H9 (cell line): ENCODE measurements around the gene DPP10. TPM values are rescaled to one million over a fixed set of nuclear protein-coding genes. Genes with fewer than 3 reads are reported as not detected.

Experiments used
- DNase-seq: peaks from one replicate; pipeline ENCODE4 v3.0.0-alpha.2; 2017
- H2AFZ ChIP-seq: one replicate; pipeline ENCODE4 v1.6.1; 2013; ENCODE audit warnings: mild to moderate bottlenecking, low read length, control low read depth, moderate library complexity
- H2AK5ac ChIP-seq: 2 replicates; pipeline ENCODE4 v1.6.1; 2013; ENCODE audit warnings: low read length, control low read depth, mixed read lengths; ENCODE audit not compliant: insufficient read length
- H2BK120ac ChIP-seq: one replicate; pipeline ENCODE4 v1.6.1; 2013; ENCODE audit warnings: low read depth, mild to moderate bottlenecking, low read length, control low read depth, inconsistent platforms; ENCODE audit not compliant: poor library complexity, severe bottlenecking
- H2BK12ac ChIP-seq: 2 replicates; pipeline ENCODE4 v1.6.1; 2013; ENCODE audit warnings: low read length, control low read depth, mixed read lengths, low read depth; ENCODE audit not compliant: insufficient read length
- H2BK15ac ChIP-seq: 2 replicates; pipeline ENCODE4 v1.6.1; 2013; ENCODE audit warnings: low read depth, low read length, control low read depth
- H2BK20ac ChIP-seq: one replicate; pipeline ENCODE4 v1.6.1; 2013; ENCODE audit warnings: low read depth, mild to moderate bottlenecking, low read length, control low read depth, inconsistent platforms; ENCODE audit not compliant: poor library complexity, severe bottlenecking
- H2BK5ac ChIP-seq: 2 replicates; pipeline ENCODE4 v1.6.1; 2013; ENCODE audit warnings: low read length, control low read depth, mixed read lengths; ENCODE audit not compliant: insufficient read length
- H3K14ac ChIP-seq: 2 replicates; pipeline ENCODE4 v1.6.1; 2013; ENCODE audit warnings: low read length, control low read depth; ENCODE audit not compliant: insufficient read depth
- H3K18ac ChIP-seq: 2 replicates; pipeline ENCODE4 v1.6.1; 2013; ENCODE audit warnings: low read depth, mild to moderate bottlenecking, mixed read lengths, low read length, control low read depth; ENCODE audit not compliant: insufficient read length
- H3K23ac ChIP-seq: 2 replicates; pipeline ENCODE4 v1.6.1; 2013; ENCODE audit warnings: low read length, control low read depth, mixed read lengths, low read depth; ENCODE audit not compliant: insufficient read length
- H3K23me2 ChIP-seq: 2 replicates; pipeline ENCODE4 v1.6.1; 2013; ENCODE audit warnings: low read depth, mild to moderate bottlenecking, mixed read lengths, low read length, control low read depth; ENCODE audit not compliant: insufficient read length, poor library complexity, severe bottlenecking
- H3K27ac ChIP-seq: 2 replicates; pipeline ENCODE4 v1.5.1; 2013; ENCODE audit warnings: low read length, control low read depth, mixed read lengths, low read depth; ENCODE audit not compliant: insufficient read length
- H3K27me3 ChIP-seq: 2 replicates; pipeline ENCODE4 v1.6.1; 2013; ENCODE audit warnings: low read length, control low read depth, inconsistent platforms; ENCODE audit not compliant: insufficient read depth
- H3K4ac ChIP-seq: 2 replicates; pipeline ENCODE4 v1.6.1; 2013; ENCODE audit warnings: low read depth, mild to moderate bottlenecking, control low read depth, inconsistent platforms, low read length, moderate library complexity
- H3K4me1 ChIP-seq: 2 replicates; pipeline ENCODE4 v1.6.1; 2013; ENCODE audit warnings: low read length, control low read depth, inconsistent platforms; ENCODE audit not compliant: insufficient read depth
- H3K4me2 ChIP-seq: 2 replicates; pipeline ENCODE4 v1.6.1; 2013; ENCODE audit warnings: low read length, control low read depth, mixed read lengths; ENCODE audit not compliant: insufficient read length, insufficient read depth
- H3K56ac ChIP-seq: 2 replicates; pipeline ENCODE4 v1.6.1; 2013; ENCODE audit warnings: low read depth, mild to moderate bottlenecking, mixed read lengths, low read length, control low read depth; ENCODE audit not compliant: insufficient read length
- H3K79me1 ChIP-seq: 2 replicates; pipeline ENCODE4 v1.6.1; 2013; ENCODE audit warnings: low read depth, mild to moderate bottlenecking, moderate library complexity, low read length, control low read depth, inconsistent platforms; ENCODE audit not compliant: insufficient read depth, poor library complexity, severe bottlenecking
- H3K79me2 ChIP-seq: 2 replicates; pipeline ENCODE4 v1.6.1; 2013; ENCODE audit warnings: low read length, control low read depth, inconsistent platforms; ENCODE audit not compliant: insufficient read depth
- H3K9ac ChIP-seq: 2 replicates; pipeline ENCODE4 v1.6.1; 2013; ENCODE audit warnings: low read length, control low read depth, mixed read lengths; ENCODE audit not compliant: insufficient read length; ENCODE audit errors: extremely low read depth
- H3K9me3 ChIP-seq: one replicate; pipeline ENCODE4 v1.6.1; 2013; ENCODE audit warnings: low read depth, low read length, inconsistent platforms; ENCODE audit not compliant: control insufficient read depth
- H3T11ph ChIP-seq: one replicate; pipeline ENCODE4 v1.6.1; 2013; ENCODE audit warnings: mild to moderate bottlenecking, low read length, control low read depth, inconsistent platforms
- H4K20me1 ChIP-seq: one replicate; pipeline ENCODE4 v1.6.1; 2013; ENCODE audit not compliant: control insufficient read depth, insufficient read length, insufficient read depth
- H4K5ac ChIP-seq: 2 replicates; pipeline ENCODE4 v1.6.1; 2013; ENCODE audit warnings: low read depth, mild to moderate bottlenecking, mixed read lengths, low read length, control low read depth; ENCODE audit not compliant: insufficient read length
- H4K8ac ChIP-seq: replicated peaks from 2 replicates; pipeline ENCODE4 v1.6.1; 2013; ENCODE audit warnings: low read length, control low read depth, mixed read lengths, low read depth; ENCODE audit not compliant: insufficient read length
- H4K91ac ChIP-seq: 2 replicates; pipeline ENCODE4 v1.6.1; 2013; ENCODE audit warnings: low read depth, mild to moderate bottlenecking, moderate library complexity, mixed read lengths, low read length, control low read depth; ENCODE audit not compliant: insufficient read length
- H3K27ac Mint-ChIP-seq, 3 experiments: 2 replicates in 2 of 3; 3 replicates in 1 of 3; pipeline ENCODE4 v1.8.0; 2020 to 2021; ENCODE audit warnings: mixed read lengths in 3 of 3, mild to moderate bottlenecking in 1 of 3, moderate library complexity in 1 of 3
- H3K27me3 Mint-ChIP-seq: 2 replicates; pipeline ENCODE4 v1.8.0; 2021; ENCODE audit warnings: low read depth, mild to moderate bottlenecking, moderate library complexity, mixed read lengths
- H3K36me3 Mint-ChIP-seq, 3 experiments: 2 replicates in 2 of 3; 3 replicates in 1 of 3; pipeline ENCODE4 v1.8.0; 2020 to 2021; ENCODE audit warnings: low read depth in 3 of 3, mixed read lengths in 3 of 3; ENCODE audit not compliant: insufficient read depth in 1 of 3
- H3K4me1 Mint-ChIP-seq, 2 experiments: 2 replicates each; pipeline ENCODE4 v1.8.0; 2020; ENCODE audit warnings: mixed read lengths in 2 of 2
- H3K4me3 Mint-ChIP-seq, 2 experiments: 2 replicates in 1 of 2; 3 replicates in 1 of 2; pipeline ENCODE4 v1.8.0; 2020 to 2021; ENCODE audit warnings: mild to moderate bottlenecking in 2 of 2, mixed read lengths in 2 of 2, moderate library complexity in 1 of 2
- H3K9me3 Mint-ChIP-seq, 2 experiments: 2 replicates in 1 of 2; 3 replicates in 1 of 2; pipeline ENCODE4 v1.8.0; 2020; ENCODE audit warnings: mild to moderate bottlenecking in 2 of 2, mixed read lengths in 2 of 2, moderate library complexity in 1 of 2
- WGBS: extraction: QIAGEN DNeasy Blood & Tissue Kit; methylation state at CpG from one replicate; pipeline ENCODE4 v1.1.7; 2013; ENCODE audit warnings: missing lambda C conversion rate, low lambda C conversion rate, mixed read lengths; ENCODE audit not compliant: insufficient read length; ENCODE audit errors: extremely low coverage; 5-methylcytosine and 5-hydroxymethylcytosine counted together
- total RNA-seq: library from RNA; stranded (reverse); gene quantifications from 2 replicates; pipeline ENCODE4 v1.2.1, GENCODE V29; 2021
- TF ChIP-seq, protein P1 (sequence below): fragments of 200-600 bp; sonication (generic); conservative IDR thresholded peaks from 3 replicates; pipeline ENCODE4 v1.8.0; 2021; ENCODE audit warnings: antibody characterized with exemption, mild to moderate bottlenecking

The DPP10 gene
- total RNA-seq, 1 experiment from 2014 or later: 11.3 TPM

DNA sequence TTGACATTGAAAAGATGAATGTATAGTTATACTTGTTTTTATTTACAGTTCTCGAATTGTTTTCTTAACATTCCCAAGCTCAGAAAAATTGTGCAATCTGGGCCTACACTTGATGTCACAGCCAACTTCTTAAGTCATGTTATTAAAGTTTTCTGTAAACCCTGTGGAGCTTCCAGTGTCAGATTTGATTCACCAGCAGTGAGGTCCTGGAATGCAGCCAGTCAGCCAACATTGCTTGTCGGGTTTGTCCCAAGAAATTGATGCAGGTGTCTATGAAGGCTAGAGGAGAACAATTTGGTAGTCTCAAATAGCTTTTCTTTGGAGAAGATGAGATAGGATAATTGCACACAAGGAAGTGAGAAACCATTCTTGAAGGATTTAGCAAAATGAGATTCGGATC, 732.2 kb downstream of the DPP10 start:
- H3K36me3 Mint-ChIP-seq: no peaks in the 10 kb centered on the region
- Histone ChIP-seq H3K23ac (no peak overlapping the region), H2AK5ac (no peak overlapping the region), H3K9me3 (no peaks in the 10 kb centered on the region), H2AFZ (no peak overlapping the region), H3K23me2 (no peaks in the 10 kb centered on the region), H3T11ph (no peak overlapping the region), H3K27ac (no peak overlapping the region), H4K20me1 (no peaks in the 10 kb centered on the region), H3K79me1 (no peaks in the 10 kb centered on the region), H3K14ac (no peak overlapping the region), H2BK120ac (no peak overlapping the region), H3K79me2 (no peaks in the 10 kb centered on the region), H2BK5ac (no peak overlapping the region), H3K4me2 (no peak overlapping the region), H4K8ac (no peak overlapping the region), H3K4me1 (no peaks in the 10 kb centered on the region; the same call in 1 of the 2 replicates), H2BK12ac (no peak overlapping the region), H4K91ac (no peak overlapping the region), H3K4ac (no peak overlapping the region), H3K18ac (no peak overlapping the region), H3K56ac (no peak overlapping the region), H3K27me3 (no peaks in the 10 kb centered on the region), H4K5ac (no peak overlapping the region), H3K9ac (no peak overlapping the region), H2BK20ac (no peak overlapping the region), H2BK15ac (no peak overlapping the region)
- WGBS: no CpG with 5 or more reads among the region's 3 CpGs
- no peaks in the 10 kb centered on the region for H3K27me3 Mint-ChIP-seq
- no peak for DNase-seq
- H3K4me1 Mint-ChIP-seq: peaks cover 9 to 15% of the 10 kb centered on the region in 2 experiments
- H3K4me3 Mint-ChIP-seq: no peak overlapping the region
- H3K9me3 Mint-ChIP-seq: no peaks in the 10 kb centered on the region
- no peak overlapping the region for H3K27ac Mint-ChIP-seq
- TF ChIP-seq, protein P1, sequence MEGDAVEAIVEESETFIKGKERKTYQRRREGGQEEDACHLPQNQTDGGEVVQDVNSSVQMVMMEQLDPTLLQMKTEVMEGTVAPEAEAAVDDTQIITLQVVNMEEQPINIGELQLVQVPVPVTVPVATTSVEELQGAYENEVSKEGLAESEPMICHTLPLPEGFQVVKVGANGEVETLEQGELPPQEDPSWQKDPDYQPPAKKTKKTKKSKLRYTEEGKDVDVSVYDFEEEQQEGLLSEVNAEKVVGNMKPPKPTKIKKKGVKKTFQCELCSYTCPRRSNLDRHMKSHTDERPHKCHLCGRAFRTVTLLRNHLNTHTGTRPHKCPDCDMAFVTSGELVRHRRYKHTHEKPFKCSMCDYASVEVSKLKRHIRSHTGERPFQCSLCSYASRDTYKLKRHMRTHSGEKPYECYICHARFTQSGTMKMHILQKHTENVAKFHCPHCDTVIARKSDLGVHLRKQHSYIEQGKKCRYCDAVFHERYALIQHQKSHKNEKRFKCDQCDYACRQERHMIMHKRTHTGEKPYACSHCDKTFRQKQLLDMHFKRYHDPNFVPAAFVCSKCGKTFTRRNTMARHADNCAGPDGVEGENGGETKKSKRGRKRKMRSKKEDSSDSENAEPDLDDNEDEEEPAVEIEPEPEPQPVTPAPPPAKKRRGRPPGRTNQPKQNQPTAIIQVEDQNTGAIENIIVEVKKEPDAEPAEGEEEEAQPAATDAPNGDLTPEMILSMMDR: no peak
